ENCODE results near the gene PPM1H.

The PPM1H gene

GRCh38 chr12:62834971-62835547, 99.9 kb downstream of the PPM1H start:
- no peak overlapping the region for H3K4me3 ChIP-seq (ENCODE audit: low read depth, low read length)
- TF ChIP-seq CTCF (IDR thresholded peaks at IDR 0.05; ENCODE audit: borderline replicate concordance, insufficient read depth, low read depth, low read length): no peak

GRCh38 chr12:62834406-62834805, 100.5 kb downstream of the PPM1H start:
- TF ChIP-seq CTCF (IDR thresholded peaks at IDR 0.05; ENCODE audit: borderline replicate concordance, insufficient read depth, low read depth, low read length): no peak
- no peak overlapping the region for H3K4me3 ChIP-seq (ENCODE audit: low read depth, low read length)

GRCh38 chr12:62833634-62834033, 101.3 kb downstream of the PPM1H start:
- no peak overlapping the region for H3K4me3 ChIP-seq (ENCODE audit: low read depth, low read length)
- no peak for TF ChIP-seq CTCF (IDR thresholded peaks at IDR 0.05; ENCODE audit: borderline replicate concordance, insufficient read depth, low read depth, low read length)

GRCh38 chr12:62832558-62832957, 102.4 kb downstream of the PPM1H start:
- H3K4me3 ChIP-seq (ENCODE audit: low read depth, low read length): no peak overlapping the region
- TF ChIP-seq CTCF (IDR thresholded peaks at IDR 0.05; ENCODE audit: borderline replicate concordance, insufficient read depth, low read depth, low read length): no peak

- H3K4me3 ChIP-seq (ENCODE audit: low read depth, low read length): no peak overlapping the region
- no peak for TF ChIP-seq CTCF (IDR thresholded peaks at IDR 0.05; ENCODE audit: borderline replicate concordance, insufficient read depth, low read depth, low read length)
Observed at GRCh38 chr12:62832027-62832426, 102.9 kb downstream of the PPM1H start.

- TF ChIP-seq CTCF (IDR thresholded peaks at IDR 0.05; ENCODE audit: borderline replicate concordance, insufficient read depth, low read depth, low read length): no peak
- H3K4me3 ChIP-seq (ENCODE audit: low read depth, low read length): no peak overlapping the region
Observed at GRCh38 chr12:62827855-62828254, 107.1 kb downstream of the PPM1H start.

- no peak; the same call in 1 of the 2 replicates for TF ChIP-seq CTCF (IDR thresholded peaks at IDR 0.05; ENCODE audit: borderline replicate concordance, insufficient read depth, low read depth, low read length)
- no peak overlapping the region for H3K4me3 ChIP-seq (ENCODE audit: low read depth, low read length)
Observed at GRCh38 chr12:62827042-62827441, 107.9 kb downstream of the PPM1H start.

All from GM12875 (cell line).